MM.1S (cell line): ENCODE data around the gene CMTM5.

ENCODE experiments used
- DNase-seq: peaks from one replicate; pipeline ENCODE4 v3.0.0-alpha.2; 2015
- H2AFZ ChIP-seq: fragments of 300-600 bp; sonication (generic); 2 replicates; pipeline ENCODE4 v1.6.0; 2016; ENCODE audit warnings: antibody characterized with exemption, low read length
- H3F3A ChIP-seq: fragments of 300-600 bp; sonication (generic); 2 replicates; pipeline ENCODE4 v1.6.1; 2016; ENCODE audit warnings: mild to moderate bottlenecking, antibody characterized with exemption, low read length, moderate library complexity, mixed read lengths; ENCODE audit not compliant: insufficient read depth
- H3K27ac ChIP-seq: fragments of 300-600 bp; sonication (generic); 2 replicates; pipeline ENCODE4 v1.5.1; 2016; ENCODE audit warnings: mild to moderate bottlenecking, low read length
- H3K27me3 ChIP-seq: fragments of 300-600 bp; sonication (generic); replicated peaks from 2 replicates; pipeline ENCODE4 v1.6.0; 2016; ENCODE audit warnings: low read length; ENCODE audit not compliant: insufficient read depth
- H3K36me3 ChIP-seq: fragments of 300-600 bp; sonication (generic); replicated peaks from 2 replicates; pipeline ENCODE4 v1.6.1; 2016; ENCODE audit warnings: mild to moderate bottlenecking, low read length, mixed read lengths; ENCODE audit not compliant: insufficient read depth
- H3K4me1 ChIP-seq: fragments of 300-600 bp; sonication (generic); 2 replicates; pipeline ENCODE4 v1.6.1; 2016; ENCODE audit warnings: low read length, mixed read lengths
- H3K4me2 ChIP-seq: fragments of 300-600 bp; sonication (generic); 2 replicates; pipeline ENCODE4 v1.6.0; 2016; ENCODE audit warnings: low read depth, low read length
- H3K4me3 ChIP-seq: fragments of 300-600 bp; sonication (generic); 2 replicates; pipeline ENCODE4 v1.5.1; 2016; ENCODE audit warnings: low read length, mixed read lengths
- H3K79me2 ChIP-seq: fragments of 300-600 bp; sonication (generic); 2 replicates; pipeline ENCODE4 v1.6.1; 2016; ENCODE audit warnings: mixed run types, low read length, mixed read lengths
- H3K9ac ChIP-seq: fragments of 300-600 bp; sonication (generic); 2 replicates; pipeline ENCODE4 v1.6.1; 2016; ENCODE audit warnings: low read length, mixed read lengths
- H3K9me2 ChIP-seq: fragments of 300-600 bp; sonication (generic); replicated peaks from 2 replicates; pipeline ENCODE4 v1.6.1; 2016; ENCODE audit warnings: mild to moderate bottlenecking, low read length, mixed read lengths; ENCODE audit not compliant: insufficient read depth
- H3K9me3 ChIP-seq: fragments of 300-600 bp; sonication (generic); replicated peaks from 2 replicates; pipeline ENCODE4 v1.6.1; 2016; ENCODE audit warnings: mild to moderate bottlenecking, low read length, mixed read lengths; ENCODE audit not compliant: insufficient read depth
- H4K20me1 ChIP-seq: fragments of 300-600 bp; sonication (generic); 2 replicates; pipeline ENCODE4 v1.6.1; 2016; ENCODE audit warnings: mild to moderate bottlenecking, low read length, moderate library complexity, mixed read lengths; ENCODE audit not compliant: insufficient read depth
- EZH2 ChIP-seq: fragments of 300-600 bp; sonication (generic); optimal IDR thresholded peaks from 2 replicates; pipeline ENCODE3; 2017; ENCODE audit warnings: low read depth, mild to moderate bottlenecking, antibody characterized with exemption, low read length, mixed read lengths
- EZH2phosphoT487 ChIP-seq: fragments of 300-600 bp; sonication (generic); IDR thresholded peaks from 2 replicates; pipeline ENCODE4 v1.6.1; 2018; ENCODE audit warnings: antibody characterized with exemption, low read length
- TF ChIP-seq, protein P1 (sequence below): fragments of 300-600 bp; sonication (generic); IDR thresholded peaks from 2 replicates; pipeline ENCODE4 v1.5.1; 2016; ENCODE audit warnings: antibody characterized with exemption, low read length, mixed read lengths

CMTM5 gene

DNA sequence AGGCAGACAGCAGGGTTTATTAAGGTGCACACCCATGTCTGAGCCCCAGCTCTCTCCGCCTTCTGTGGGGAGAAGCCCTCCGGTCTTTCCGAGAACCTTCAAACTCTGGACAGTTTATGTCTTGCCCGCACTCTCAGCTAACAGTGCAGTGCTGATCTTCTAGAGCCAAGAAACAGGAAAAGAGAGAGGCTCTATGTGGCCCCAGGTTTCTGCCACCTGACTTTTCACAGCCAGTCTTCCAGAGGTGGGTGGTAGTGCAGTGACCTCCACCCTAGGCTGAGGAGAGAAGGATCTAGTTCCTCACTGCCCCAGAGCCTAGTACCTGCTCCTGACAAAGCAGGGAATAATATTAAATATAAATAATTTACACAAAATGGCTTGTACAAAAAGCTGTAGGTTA is 20.2 kb upstream of the CMTM5 start:
- Histone ChIP-seq H4K20me1 (no peaks in the 10 kb centered on the region), H3K27me3 (peaks cover 4% of the 10 kb centered on the region; the same call in 1 of the 2 replicates), H3K9ac (no peak overlapping the region), H3K36me3 (no peaks in the 10 kb centered on the region), H3K79me2 (no peaks in the 10 kb centered on the region), H3K9me3 (no peaks in the 10 kb centered on the region), H3K27ac (no peak overlapping the region), H2AFZ (no peak overlapping the region), H3K9me2 (no peaks in the 10 kb centered on the region), H3K4me3 (no peak overlapping the region), H3F3A (no peaks in the 10 kb centered on the region), H3K4me2 (no peak overlapping the region), H3K4me1 (no peaks in the 10 kb centered on the region)
- no peak for TF ChIP-seq EZH2phosphoT487
- TF ChIP-seq, protein P1, sequence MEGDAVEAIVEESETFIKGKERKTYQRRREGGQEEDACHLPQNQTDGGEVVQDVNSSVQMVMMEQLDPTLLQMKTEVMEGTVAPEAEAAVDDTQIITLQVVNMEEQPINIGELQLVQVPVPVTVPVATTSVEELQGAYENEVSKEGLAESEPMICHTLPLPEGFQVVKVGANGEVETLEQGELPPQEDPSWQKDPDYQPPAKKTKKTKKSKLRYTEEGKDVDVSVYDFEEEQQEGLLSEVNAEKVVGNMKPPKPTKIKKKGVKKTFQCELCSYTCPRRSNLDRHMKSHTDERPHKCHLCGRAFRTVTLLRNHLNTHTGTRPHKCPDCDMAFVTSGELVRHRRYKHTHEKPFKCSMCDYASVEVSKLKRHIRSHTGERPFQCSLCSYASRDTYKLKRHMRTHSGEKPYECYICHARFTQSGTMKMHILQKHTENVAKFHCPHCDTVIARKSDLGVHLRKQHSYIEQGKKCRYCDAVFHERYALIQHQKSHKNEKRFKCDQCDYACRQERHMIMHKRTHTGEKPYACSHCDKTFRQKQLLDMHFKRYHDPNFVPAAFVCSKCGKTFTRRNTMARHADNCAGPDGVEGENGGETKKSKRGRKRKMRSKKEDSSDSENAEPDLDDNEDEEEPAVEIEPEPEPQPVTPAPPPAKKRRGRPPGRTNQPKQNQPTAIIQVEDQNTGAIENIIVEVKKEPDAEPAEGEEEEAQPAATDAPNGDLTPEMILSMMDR: no peak
- no peak for TF ChIP-seq EZH2
- DNase-seq: no peak

DNA sequence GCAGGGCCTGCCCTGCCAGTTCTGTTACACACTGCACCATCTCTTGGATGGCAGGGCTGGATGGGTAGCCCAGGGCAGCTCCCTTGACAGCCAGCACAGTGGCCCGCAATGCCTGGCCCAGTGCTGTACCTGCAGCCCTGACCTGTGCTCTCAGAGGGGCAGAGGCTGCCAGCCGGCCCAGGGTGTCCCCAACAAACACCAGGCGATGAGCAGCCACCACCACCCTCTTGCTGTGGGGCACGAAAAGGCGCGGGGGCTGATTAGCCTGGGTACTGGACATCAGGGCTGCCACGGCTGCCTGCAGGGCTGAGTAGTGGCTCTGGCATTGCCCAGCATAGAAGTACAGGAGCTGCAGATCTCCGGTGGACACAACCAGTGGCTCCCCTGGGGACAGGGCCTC is 19.6 kb upstream of the CMTM5 start:
- Histone ChIP-seq H3K9ac (no peak overlapping the region), H3K9me2 (no peaks in the 10 kb centered on the region), H4K20me1 (no peaks in the 10 kb centered on the region), H2AFZ (no peak overlapping the region), H3K27ac (no peak overlapping the region), H3F3A (no peaks in the 10 kb centered on the region), H3K9me3 (no peaks in the 10 kb centered on the region), H3K4me1 (no peaks in the 10 kb centered on the region), H3K36me3 (no peaks in the 10 kb centered on the region), H3K4me3 (no peak overlapping the region), H3K27me3 (no peaks in the 10 kb centered on the region; the same call in 1 of the 2 replicates), H3K79me2 (no peaks in the 10 kb centered on the region), H3K4me2 (no peak overlapping the region)
- no peak for DNase-seq
- no peak for TF ChIP-seq EZH2

DNA sequence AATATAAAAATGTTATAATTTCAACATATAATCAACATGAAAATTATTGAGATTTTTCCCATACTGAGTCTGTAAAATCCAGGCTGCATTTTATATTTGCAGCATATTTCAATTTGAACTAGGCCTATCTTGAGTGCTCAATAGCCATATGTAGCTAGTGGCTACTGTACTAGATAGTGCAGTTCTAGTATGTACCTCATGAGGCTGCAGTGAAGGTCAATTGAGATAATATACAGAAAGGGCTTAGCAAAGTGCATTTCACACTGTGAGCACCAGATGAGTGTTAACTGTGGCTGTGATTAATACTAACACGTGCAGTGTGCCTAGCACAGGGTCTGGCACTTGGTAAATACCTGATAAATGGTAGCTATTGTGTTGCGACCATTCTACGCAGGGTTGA is 18.8 kb upstream of the CMTM5 start:
- Histone ChIP-seq H3K4me3 (no peak overlapping the region), H3K9me2 (no peaks in the 10 kb centered on the region), H3K9ac (no peak overlapping the region), H3K79me2 (no peaks in the 10 kb centered on the region), H3K4me1 (no peaks in the 10 kb centered on the region), H3F3A (no peaks in the 10 kb centered on the region), H3K9me3 (no peaks in the 10 kb centered on the region), H3K27me3 (no peaks in the 10 kb centered on the region; the same call in 1 of the 2 replicates), H4K20me1 (no peaks in the 10 kb centered on the region), H3K27ac (no peak overlapping the region), H3K36me3 (no peaks in the 10 kb centered on the region), H3K4me2 (no peak overlapping the region), H2AFZ (no peak overlapping the region)
- no peak for DNase-seq
- no peak for TF ChIP-seq EZH2phosphoT487
- TF ChIP-seq, protein P1: no peak
- no peak for TF ChIP-seq EZH2

DNA sequence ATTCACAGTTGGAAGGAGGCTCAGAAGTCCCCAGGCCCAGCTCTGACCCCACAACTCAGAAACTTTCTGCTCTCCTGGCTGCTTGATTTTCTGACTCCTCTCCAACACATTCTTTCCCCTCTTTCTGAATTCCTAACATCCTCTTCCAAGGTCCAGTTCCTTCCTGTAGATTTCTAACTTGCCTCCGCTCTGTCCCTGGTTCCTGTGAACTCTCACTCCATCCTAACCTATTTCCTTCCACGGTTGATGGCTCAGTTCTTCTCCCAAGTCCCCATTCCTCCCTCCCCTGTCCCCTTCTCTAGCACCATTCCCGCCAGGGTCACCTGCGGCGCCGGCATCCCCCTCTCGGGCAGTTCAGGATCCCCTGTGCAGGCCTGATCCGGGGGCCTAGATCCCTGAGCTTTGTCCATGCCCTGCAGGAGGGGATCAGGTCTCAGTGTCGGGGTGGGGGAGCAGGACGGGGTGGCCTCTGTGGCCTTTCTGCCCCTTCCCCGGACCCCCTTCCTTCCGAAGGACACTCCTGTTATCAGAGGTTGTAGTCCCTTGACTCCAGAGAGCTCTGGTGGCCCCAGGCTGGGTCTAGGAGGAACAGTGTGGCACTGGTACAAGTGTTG is 18.2 kb upstream of the CMTM5 start:
- Histone ChIP-seq H3K4me1 (no peaks in the 10 kb centered on the region), H3K79me2 (no peaks in the 10 kb centered on the region), H3K4me2 (no peak overlapping the region), H3K27ac (no peak overlapping the region), H2AFZ (no peak overlapping the region), H3K9me2 (no peaks in the 10 kb centered on the region), H3K9me3 (no peaks in the 10 kb centered on the region), H3K9ac (no peak overlapping the region), H3K27me3 (no peaks in the 10 kb centered on the region; the same call in 1 of the 2 replicates), H3F3A (no peaks in the 10 kb centered on the region), H4K20me1 (no peaks in the 10 kb centered on the region), H3K4me3 (no peak overlapping the region), H3K36me3 (no peaks in the 10 kb centered on the region)
- no peak for DNase-seq
- TF ChIP-seq, protein P1: no peak
- TF ChIP-seq EZH2phosphoT487 (no peak), EZH2 (no peak)
